ENCODE results near the gene EPB41.
"Not testable (repeated sequence)": the region's sequence is repeated elsewhere in the genome, so short reads cannot be mapped to it uniquely, and the experiment has no call there.

EPB41 gene

DNA sequence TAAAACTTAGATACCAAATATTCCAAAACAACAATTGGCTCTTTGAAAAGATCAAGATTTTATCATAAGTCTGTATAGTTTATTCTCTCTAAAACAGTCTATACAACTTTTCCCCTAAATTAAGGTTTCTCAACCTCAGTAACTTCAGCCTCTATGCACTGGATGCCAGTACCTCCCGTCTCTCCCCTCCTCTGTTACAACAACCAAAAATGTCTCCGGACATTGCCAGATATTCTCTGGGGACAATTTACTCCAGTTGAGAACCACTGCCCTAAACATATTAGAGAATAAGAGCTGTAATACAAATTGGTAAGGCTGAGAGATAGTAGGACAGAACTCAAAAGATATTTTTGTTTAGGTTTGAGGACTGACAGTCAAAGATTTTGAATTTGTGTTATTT lies 137.7 kb downstream of the EPB41 start:
- no peak for DNase-seq (ENCODE audit: low read depth in 2 of 2)

DNA sequence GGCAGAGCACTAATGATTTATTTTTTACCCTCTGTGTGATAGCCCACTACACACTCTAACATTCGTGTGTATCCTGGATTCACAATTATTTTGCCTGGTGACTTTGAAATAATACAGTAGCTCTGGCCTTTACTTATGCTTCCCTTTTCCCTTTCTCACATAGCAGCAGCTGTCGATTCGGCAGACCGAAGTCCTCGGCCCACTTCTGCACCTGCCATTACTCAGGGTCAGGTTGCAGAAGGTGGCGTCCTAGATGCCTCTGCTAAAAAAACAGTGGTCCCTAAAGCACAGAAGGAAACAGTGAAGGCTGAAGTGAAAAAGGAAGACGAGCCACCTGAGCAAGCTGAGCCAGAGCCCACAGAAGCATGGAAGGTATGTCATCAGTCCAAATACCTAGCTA lies 138.6 kb downstream of the EPB41 start:
- no peak for DNase-seq (ENCODE audit: low read depth in 2 of 2)

DNA sequence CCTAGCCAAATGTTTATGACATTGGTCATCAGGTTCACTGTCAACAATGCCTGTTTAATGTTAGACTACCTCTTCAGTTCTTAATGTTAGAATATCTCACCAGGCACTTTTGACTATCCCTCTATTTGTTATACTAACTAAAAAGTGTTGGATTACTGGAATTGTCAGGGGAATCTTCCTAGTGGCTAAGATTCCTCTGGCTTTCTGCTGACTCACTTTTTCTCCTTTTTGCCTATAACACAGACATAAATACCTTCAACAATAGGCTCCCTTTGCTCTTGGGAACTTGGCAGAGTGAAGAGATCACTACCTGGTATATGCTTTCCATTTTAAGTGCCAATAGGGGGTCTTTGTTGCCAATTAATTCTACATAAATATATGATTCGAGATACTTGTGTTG lies 140.8 kb downstream of the EPB41 start:
- no peak for DNase-seq (ENCODE audit: low read depth in 2 of 2)

DNA sequence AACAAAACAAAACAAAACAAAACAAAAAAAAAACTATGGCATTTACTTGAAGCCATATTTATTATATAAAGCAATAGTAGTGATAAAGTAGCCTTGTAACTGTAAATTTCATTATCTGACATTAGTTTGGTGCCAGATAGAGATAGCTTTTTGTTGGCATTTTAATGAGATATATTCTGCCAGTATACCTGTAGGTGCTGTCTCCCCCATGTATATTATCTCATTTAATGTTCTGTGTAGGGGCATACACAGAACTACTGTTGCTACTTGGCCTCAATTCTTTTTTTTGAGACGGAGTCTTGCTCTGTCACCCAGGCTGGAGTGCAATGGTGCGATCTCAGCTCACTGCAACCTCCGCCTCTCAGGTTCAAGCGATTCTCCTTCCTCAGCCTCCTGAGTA lies 141.9 kb downstream of the EPB41 start:
- DNase-seq (ENCODE audit: low read depth in 2 of 2): no peak

DNA sequence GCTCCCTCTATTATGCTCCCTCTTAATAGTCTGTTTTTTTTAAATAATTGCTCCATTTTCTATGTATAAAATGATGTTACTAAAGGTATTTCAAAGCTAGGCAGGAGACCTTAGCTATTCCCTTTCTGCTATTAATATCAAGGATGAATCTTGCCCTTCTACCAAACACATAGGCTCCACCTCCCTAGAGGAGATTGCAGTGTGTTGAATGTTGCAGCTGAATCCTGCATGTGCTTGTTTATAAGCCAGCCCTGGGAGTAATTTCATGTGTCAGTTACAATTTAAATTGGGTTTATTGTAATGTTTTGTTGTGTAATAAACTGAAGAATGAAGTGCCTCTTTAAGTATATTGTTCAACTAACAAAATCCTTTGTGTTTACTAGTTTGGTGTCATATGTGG lies 143.3 kb downstream of the EPB41 start:
- no peak for DNase-seq (ENCODE audit: low read depth in 2 of 2)

DNA sequence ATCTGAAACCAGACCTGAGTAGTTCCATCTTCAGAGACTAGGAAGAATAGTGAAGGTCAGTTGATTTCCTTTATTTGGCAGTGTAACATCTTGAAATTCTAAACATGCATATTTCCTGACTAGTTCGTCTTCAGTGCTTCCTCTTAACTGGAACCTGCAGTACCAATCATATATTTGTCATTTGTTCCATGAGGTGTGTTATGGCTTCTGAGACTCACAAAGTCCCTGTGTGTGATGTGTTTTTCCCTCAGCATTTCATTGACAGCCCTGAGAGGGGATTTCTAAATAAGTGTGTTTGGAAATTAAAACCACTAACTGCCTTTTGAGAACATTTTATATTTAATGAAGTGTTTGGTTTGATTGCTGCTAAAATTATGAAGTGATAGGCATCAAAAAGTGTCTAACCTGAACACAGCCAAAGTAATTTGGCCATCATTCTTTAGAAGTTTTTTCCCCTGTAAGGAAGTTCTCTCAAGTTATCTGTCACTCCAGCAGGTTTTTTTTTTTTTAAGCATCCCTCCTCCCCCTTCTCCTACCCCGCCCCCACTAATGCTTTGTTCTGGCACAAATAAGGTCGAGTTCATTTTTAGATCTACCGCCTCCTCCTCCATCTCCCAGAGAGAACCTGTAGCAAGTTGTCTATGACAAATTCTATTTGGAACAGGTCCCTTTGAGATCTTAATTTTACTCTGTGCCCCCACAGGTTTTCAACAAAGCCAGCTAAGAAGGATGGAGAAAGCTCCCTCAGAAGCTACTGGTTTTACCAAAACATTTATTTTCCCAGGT lies 148.0 kb downstream of the EPB41 start:
- peak; percentile 15 for DNase-seq (ENCODE audit: low read depth in 2 of 2)

DNA sequence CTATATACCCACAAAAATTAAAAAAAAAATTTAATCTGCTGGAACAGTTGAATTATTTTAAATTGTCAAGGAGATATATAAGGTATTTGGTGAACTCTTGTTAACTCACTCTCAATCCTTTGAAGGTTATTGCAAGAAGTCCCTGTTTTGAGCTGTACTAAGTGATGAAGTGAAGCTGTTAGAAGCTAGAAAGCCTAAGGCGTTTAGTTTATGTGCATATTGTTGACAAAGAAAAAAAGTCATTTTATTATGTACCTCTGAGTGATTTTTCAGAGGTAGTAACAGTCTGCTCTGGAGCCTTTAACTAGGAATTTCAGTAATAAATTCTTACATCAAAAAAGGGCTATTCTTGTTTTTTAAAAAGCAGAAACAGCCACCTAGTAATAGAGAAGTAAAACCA lies 149.7 kb downstream of the EPB41 start:
- DNase-seq (ENCODE audit: low read depth in 2 of 2): no peak

DNA sequence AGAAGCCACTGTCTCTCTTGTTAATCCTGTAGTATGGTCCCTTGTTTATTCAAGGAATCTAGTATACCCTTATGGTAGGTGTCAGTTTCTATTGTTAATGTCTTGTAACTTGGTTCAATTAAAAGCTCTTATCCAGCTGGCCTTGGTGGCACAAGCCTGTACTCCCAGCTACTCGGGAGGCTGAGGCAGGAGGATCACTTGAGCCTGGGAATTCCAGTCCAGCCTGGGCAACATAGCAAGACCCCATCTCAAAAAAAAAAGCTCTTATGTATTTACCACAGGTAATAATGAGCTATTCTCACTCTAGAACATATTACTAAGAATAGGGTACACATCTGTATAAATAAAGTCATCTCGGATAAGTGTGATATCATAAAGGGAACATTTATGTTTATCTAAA lies 162.8 kb downstream of the EPB41 start:
- DNase-seq (ENCODE audit: low read depth in 2 of 2): no peak

DNA sequence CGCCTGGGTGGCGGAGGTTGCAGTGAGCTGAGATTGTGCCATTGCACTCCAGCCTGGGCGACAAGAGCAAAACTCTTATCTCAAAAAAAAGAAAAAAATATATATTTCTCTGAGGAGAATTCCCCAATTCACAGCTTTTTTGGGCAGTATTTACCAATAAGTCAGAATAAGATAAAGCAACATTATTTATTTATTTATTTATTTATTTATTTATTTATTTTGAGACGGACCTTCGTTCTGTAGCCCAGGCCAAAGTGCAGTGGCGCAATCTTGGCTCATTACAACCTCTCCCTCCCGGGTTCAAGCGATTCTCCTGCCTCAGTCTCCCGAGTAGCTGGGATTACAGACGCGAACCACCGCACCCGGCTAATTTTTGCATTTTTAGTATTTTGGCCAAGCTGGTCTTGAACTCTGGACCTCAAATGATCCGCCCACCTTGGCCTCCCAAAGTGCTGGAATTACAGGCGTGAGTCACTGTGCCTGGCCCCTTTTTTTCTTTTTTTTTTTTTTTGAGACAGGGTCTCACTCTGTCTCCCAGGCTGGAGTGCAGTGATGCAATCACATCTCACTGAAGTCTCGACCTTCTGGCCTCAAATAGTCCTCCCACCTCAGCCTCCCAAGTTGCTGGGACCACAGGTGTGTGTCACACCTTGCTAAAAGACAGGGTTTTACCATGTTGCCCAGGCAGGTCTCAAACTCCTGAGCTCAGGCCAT lies 165.7 kb downstream of the EPB41 start:
- not testable (repeated sequence) for DNase-seq (ENCODE audit: low read depth in 2 of 2)

DNA sequence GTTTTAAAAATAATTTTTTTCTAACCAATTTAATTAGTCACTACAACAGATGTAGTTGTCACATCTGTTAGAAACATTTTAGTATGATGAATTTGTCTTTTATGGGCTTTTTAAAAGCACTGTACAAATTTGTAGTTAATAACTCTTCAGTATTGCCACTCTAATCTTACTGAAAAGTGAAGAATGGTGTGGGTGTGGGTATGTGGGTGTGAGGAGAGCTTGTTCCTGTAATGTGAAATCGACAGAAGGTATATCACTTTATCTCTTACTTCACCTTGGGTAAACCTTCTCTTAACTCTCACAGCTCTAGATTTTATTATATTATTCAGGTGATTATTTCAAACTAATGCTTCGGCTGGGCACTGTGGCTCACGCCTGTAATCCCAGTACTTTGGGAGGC lies 166.8 kb downstream of the EPB41 start:
- no peak for DNase-seq (ENCODE audit: low read depth in 2 of 2)

DNA sequence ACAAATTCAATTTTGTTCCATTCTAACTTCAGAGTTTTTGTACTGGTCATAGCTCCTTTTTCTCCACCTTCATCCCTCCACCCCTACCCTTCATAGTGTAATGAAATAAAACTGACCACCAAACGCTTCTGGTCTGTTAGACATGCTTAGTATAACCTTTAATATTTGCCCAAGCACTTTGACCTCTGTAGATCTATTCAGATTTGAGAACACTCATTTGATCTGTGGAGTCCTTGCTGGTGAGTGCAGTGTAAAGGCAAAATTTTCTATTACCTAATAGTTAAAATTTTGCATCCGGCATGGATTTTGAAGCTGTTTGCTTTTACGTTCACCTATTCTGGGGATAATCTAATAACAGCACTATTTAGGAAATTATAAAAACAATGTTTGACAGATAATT lies 168.2 kb downstream of the EPB41 start:
- DNase-seq (ENCODE audit: low read depth in 2 of 2): no peak

DNA sequence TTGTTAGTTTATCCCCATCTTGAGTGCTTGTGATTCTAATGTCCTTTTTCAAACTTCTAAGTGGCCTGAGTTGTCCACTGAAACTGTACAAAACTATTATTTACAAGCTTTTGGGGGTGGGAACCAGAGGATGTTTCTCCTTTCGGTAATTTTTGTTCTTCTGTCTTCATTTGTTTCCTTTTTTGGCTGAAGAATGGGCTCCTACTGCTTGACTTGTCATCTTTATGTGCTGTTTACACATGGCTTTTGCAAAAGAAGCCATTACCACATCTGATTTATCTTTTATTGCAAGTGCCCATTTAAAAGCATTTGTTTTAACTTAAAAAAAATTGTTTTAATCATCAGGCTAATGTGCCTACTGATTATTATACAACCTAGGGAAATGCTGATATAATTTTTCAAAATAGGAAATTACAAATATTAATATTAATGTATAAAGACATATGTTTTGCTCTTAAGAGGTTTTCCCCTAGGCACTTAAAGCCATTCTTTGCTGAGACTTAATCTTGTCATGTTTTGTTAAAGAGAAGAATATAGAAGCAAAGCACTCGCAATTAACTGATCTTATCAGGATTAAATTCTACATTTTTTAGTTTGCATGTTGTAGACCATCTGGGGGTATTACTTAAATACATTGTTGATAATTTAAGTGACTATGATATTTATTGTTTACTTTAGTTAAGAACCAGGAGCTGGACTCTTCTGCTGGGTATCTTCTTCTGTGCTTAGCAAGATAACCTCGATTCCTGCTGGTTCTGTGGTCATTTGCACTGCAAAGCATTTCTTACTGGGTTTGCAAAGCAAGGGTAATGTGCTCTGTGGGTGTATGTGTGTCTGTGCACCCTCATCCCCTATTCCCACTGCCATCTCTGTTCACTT lies 169.2 kb downstream of the EPB41 start:
- DNase-seq (ENCODE audit: low read depth in 2 of 2): no peak

DNA sequence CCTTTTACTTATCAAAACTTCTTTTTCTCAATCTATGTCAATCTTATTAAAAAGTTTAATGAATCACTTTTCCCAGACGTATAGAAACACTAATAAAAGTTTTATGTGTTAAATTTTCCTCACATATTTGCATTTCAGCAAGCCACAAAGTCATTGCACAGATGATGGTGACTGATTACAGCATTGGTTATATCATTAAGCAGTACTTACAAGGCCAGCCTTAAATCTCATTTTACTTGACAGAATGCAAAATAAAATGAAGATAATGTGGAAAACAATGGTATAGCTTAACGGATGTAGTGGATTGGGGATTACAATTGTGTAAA lies 169.8 kb downstream of the EPB41 start:
- DNase-seq (ENCODE audit: low read depth in 2 of 2): no peak

DNA sequence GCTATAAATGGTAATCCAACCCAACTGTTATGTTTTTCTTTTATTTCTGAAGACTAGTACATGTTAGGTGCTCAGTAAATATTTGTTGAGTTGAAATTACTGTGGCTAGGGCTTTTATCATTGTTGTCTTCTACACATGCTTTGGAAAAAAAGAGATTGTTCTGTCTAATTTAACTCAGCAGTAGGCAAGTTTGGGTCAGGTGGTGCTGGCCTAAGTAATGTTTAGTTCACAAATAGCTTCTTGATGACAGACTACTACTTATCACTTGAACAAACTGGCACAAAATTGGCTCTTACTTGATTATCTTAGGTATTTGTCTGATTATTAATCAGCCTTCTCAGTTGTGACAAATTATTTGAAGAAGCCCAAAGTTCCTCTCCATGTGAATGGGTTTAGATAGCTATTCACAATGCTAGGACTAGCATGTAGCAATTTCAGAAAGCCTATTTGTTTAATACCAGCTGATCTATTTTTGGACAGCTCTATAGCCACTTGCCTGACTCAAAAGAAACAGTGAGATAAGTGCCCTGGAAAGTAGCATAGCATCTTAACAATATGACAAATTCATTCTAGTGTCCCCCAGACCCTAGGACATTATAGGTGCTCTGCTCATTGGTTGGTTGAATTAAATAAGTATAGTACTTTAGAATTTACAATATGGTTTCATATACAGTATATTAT lies 176.7 kb downstream of the EPB41 start:
- no peak for DNase-seq (ENCODE audit: low read depth in 2 of 2)

DNA sequence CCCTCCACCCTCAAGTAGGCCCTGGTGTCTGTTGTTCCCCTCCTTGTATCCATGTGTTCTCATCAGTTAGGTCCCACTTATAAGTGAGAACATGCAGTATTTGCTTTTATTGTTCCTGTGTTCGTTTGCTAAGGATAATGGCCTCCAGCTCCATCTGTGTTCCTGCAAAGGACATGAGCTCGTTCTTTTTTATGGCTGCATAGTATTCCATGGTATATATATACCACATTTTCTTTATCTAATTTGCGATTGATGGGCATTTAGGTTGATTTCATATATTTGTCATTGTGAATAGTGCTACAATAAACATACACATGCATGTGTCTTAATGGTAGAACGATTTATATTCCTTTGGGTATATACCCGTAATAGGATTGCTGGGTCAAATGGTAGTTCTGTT lies 178.3 kb downstream of the EPB41 start:
- DNase-seq (ENCODE audit: low read depth in 2 of 2): not testable (repeated sequence)

DNA sequence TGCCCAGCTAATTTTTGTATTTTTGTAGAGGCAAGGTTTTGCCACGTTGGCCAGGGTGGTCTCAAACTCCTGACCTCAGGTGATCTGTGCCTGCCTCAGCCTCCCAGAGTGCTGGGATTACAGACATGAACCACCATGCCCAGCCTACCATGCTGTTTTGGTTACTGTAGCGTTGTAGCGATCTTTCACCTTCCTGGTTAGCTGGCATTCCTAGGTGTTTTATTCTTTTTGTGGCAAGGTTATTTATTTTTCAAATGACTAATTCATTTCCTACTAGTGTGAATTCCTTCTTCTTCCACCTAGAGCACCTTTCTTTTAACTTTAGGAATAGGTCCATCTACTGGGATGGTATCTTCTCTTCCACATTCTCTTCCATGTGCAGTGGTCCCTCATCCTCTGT lies 180.1 kb downstream of the EPB41 start:
- no peak for DNase-seq (ENCODE audit: low read depth in 2 of 2)

DNA sequence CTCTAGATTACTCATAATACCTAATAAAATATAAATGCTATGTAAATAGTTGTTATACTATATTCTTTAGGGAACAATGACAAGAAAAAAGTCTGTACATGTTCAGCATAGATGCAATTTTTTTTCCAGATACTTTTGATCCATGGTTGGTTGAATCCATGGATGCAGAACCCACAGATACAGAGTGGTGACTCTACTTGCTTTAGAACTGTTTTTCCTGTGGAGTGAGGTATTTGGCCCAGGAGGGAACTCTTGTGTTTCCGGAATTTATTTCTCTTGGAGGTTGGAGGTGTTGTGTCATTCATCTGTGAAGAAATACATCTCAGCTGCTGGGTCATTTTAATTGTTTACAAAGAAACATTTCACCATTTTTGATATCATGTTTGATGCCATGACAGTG lies 180.6 kb downstream of the EPB41 start:
- DNase-seq (ENCODE audit: low read depth in 2 of 2): no peak

DNA sequence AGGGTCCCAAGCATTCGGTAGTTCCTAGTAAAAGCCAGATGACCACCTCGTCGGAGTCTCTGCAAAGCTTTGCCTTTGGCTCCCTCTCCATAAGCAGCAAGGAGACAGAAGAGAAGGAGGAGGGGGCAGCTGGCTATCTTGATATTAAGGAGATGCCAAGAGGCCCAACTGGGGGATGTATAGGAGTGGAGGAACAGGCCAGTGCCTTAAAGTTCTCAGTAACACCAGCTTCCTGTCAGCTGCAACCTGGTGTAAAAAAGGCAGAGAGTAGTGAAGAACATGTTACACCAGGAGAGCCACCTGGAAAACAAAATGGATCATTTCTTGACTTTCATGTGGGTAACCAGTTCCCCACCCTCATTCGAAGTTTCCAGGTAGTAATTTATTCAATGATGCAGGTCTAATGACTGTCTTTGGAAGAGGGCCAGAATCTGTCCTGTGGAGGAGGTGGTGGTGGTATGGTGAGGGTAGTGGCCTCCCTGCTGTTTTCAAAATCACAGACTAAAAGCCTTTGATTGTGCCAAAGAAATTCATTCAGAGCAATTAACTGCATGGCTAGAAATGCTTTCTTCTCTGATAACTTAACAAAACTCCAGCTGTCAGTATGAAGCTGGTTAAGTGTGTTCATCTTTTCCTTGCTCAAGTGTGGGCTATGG lies 182.0 kb downstream of the EPB41 start:
- no peak for DNase-seq (ENCODE audit: low read depth in 2 of 2)

DNA sequence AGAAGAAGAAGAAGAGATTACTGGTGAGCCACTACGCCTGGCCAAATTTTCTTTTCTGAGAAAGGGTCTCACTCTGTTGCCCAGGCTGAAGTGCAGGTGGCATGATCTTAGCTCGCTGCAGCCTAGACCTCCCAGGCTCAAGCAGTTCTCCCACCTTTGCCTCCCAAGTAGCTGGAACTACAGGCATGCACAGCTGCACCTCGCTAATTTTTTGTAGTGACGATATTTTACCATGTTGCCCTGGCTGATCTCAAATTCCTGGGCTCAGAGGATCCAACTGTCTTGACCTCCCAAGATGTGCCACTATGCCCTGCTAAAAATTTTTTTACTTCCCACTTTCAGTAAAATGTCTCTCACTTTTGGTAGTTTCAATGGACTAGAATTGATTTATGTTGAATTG lies 184.9 kb downstream of the EPB41 start:
- DNase-seq (ENCODE audit: low read depth in 2 of 2): no peak

DNA sequence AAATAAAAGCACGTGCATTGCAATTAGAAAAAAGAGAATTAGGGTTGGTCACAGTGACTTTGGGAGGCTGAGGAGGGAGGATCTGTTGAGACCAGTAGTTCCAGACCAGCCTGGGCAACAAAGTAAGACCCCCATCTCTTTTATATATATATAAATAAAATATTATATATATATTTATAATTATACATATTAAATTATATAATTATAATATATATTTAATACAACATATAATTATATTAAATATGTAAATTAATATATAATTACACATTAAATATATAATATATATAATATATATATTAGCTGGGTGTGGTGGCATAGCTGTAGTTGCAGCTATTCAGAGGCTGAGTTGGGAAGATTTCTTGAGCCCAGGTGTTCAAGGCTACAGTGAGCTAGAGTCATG lies 186.1 kb downstream of the EPB41 start:
- DNase-seq (ENCODE audit: low read depth in 2 of 2): no peak

DNA sequence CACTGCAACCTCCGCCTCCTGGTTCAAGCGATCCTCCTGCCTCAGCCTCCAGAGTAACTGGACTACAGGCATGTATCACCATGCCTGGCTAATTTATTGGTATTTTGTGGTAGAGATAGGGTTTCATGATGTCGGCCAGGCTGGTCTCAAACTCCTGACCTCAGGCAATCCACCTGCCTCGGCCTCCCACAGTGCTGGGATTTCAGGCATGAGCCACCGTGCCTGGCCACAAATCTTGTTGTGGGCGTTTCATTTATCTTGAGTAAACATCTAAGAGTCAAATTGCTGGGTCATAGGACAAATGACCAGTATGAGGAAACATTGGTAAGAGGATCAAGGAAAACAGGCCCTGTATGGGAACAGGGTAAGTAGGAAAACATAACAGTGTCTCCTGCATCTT lies 191.5 kb downstream of the EPB41 start:
- no peak for DNase-seq (ENCODE audit: low read depth in 2 of 2)

DNA sequence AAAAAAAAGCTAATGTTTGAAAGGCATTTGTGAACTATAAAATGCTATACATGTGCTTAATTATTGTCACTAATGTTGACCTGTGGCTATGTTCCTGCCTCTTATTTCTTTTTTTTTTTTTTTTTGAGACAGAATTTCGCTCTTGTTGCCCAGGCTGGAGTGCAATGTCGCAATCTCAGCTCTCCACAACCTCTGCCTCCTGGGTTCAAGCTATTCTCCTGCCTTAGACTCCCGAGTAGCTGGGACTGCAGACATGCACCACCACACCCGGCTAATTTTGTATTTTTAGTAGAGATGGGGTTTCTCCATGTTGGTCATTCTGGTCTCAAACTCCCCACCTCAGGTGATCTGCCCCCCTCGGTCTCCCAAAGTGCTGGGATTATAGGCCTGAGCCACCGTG lies 193.7 kb downstream of the EPB41 start:
- not testable (repeated sequence) for DNase-seq (ENCODE audit: low read depth in 2 of 2)

Data from stimulated activated CD4-positive, alpha-beta T cell treated with anti-CD3 and anti-CD28 coated beads, Interleukin-1b, Interleukin-23, amount 100 ng/mL, for 4 hours (primary cell).